Endothelial cell of umbilical vein (primary cell): Measurements from ENCODE around the gene GAL3ST2. TPM values are rescaled to one million over a fixed set of nuclear protein-coding genes. Genes with fewer than 3 reads are reported as not detected.

Experiments used
- BruUV-seq: library from RNA; stranded (reverse); fragments of 400-500 nt; replicated peaks from 2 replicates; lab custom pipeline; 2021; lab: Mats Ljungman, UMichigan
- CTCF ChIA-PET: fragments of 300-600, 350-600 bp; sonication (Branson Sonifier 250); formaldehyde crosslinking; loops from one replicate; lab custom pipeline; 2021; ENCODE audit warnings: antibody characterized with exemption, inconsistent platforms; lab: Charles Lee
- POLR2A ChIA-PET: fragments of 300-600, 350-600 bp; sonication (Branson Sonifier 250); formaldehyde crosslinking; loops from one replicate; lab custom pipeline; 2021; ENCODE audit warnings: antibody characterized with exemption, inconsistent platforms; lab: Charles Lee
- DNase-seq: peaks from one replicate; pipeline ENCODE4 v3.0.0-alpha.2; 2011; ENCODE audit warnings: low read depth, low spot score
- FAIRE-seq: peaks from 2 replicates; lab custom pipeline; 2011; peaks lifted over from hg19 to GRCh38; lab: Jason Lieb, UNC
- H2AFZ ChIP-seq: 2 replicates; pipeline ENCODE4 v1.6.0; 2012; ENCODE audit warnings: low read depth, low read length, control low read depth, inconsistent platforms
- H3K27ac ChIP-seq: 2 replicates; pipeline ENCODE4 v1.5.1; 2011; ENCODE audit warnings: low read depth, mild to moderate bottlenecking, control low read depth, low read length, moderate library complexity; ENCODE audit not compliant: insufficient read depth
- H3K27me3 ChIP-seq, 2 experiments: 2 replicates each; pipeline versions ENCODE4 v1.6.0 to v1.6.1; 2011; ENCODE audit warnings: low read length in 2 of 2, mixed read lengths in 1 of 2; ENCODE audit not compliant: control insufficient read depth in 2 of 2, insufficient read depth in 2 of 2
- H3K36me3 ChIP-seq, 2 experiments: 2 replicates in 1 of 2; 3 replicates in 1 of 2; pipeline ENCODE4 v1.5.1; 2011; ENCODE audit warnings: low read length in 2 of 2, mild to moderate bottlenecking in 1 of 2, moderate library complexity in 1 of 2; ENCODE audit not compliant: control insufficient read depth in 2 of 2, insufficient read depth in 2 of 2; ENCODE audit errors: extremely low read depth in 1 of 2
- H3K4me1 ChIP-seq: 3 replicates; pipeline ENCODE4 v1.5.1; 2011; ENCODE audit warnings: mild to moderate bottlenecking, low read length; ENCODE audit not compliant: control insufficient read depth, insufficient read depth; ENCODE audit errors: extremely low read depth
- H3K4me2 ChIP-seq: 2 replicates; pipeline ENCODE4 v1.6.1; 2011; ENCODE audit warnings: low read length, control low read depth, mixed read lengths; ENCODE audit not compliant: insufficient read depth
- H3K4me3 ChIP-seq, 3 experiments: fragments of 200-600 bp in 1 of 3; sonication (generic), shearing (Covaris generic) in 1 of 3; replicated peaks in 1 of 3; 2 replicates each; pipeline ENCODE4 v1.5.1; 2011 to 2016; ENCODE audit warnings: control low read depth in 3 of 3, low read length in 3 of 3, mild to moderate bottlenecking in 2 of 3, inconsistent platforms in 1 of 3, low read depth in 1 of 3, moderate library complexity in 1 of 3; ENCODE audit not compliant: insufficient read depth in 1 of 3
- H3K79me2 ChIP-seq: 2 replicates; pipeline ENCODE4 v1.6.0; 2012; ENCODE audit warnings: low read length, inconsistent platforms; ENCODE audit not compliant: control insufficient read depth, insufficient read depth
- H3K9ac ChIP-seq: replicated peaks from 2 replicates; pipeline ENCODE3; 2011; ENCODE audit warnings: low read length, control low read depth; ENCODE audit not compliant: insufficient read depth; ENCODE audit errors: extremely low read depth
- H3K9me1 ChIP-seq: replicated peaks from 3 replicates; pipeline ENCODE4 v1.6.0; 2011; ENCODE audit warnings: mild to moderate bottlenecking, low read length; ENCODE audit not compliant: control insufficient read depth, insufficient read depth; ENCODE audit errors: extremely low read depth
- H3K9me3 ChIP-seq: replicated peaks from 2 replicates; pipeline ENCODE4 v1.5.1; 2012; ENCODE audit warnings: low read length, inconsistent platforms; ENCODE audit not compliant: control insufficient read depth, insufficient read depth
- H4K20me1 ChIP-seq: replicated peaks from 2 replicates; pipeline ENCODE3; 2011; ENCODE audit warnings: mild to moderate bottlenecking, low read length; ENCODE audit not compliant: control insufficient read depth, insufficient read depth; ENCODE audit errors: extremely low read depth
- EZH2 ChIP-seq: IDR thresholded peaks from 2 replicates; pipeline ENCODE4 v1.6.1; 2012; ENCODE audit warnings: borderline replicate concordance, low read depth, mild to moderate bottlenecking, moderate library complexity, low read length, inconsistent platforms; ENCODE audit not compliant: severe bottlenecking
- GATA2 ChIP-seq: IDR thresholded peaks from 2 replicates; pipeline ENCODE4 v1.7.0; 2011; ENCODE audit warnings: low read depth, mild to moderate bottlenecking, moderate library complexity, mixed read lengths, low read length; ENCODE audit not compliant: insufficient read length, insufficient read depth
- POLR2A ChIP-seq: IDR thresholded peaks from 2 replicates; pipeline ENCODE4 v1.6.1; 2012; ENCODE audit warnings: low read depth, mild to moderate bottlenecking, control low read depth, low read length
- POLR2AphosphoS5 ChIP-seq: IDR thresholded peaks from 2 replicates; pipeline ENCODE4 v1.6.1; 2012; ENCODE audit warnings: low read depth, mild to moderate bottlenecking, control low read depth, low read length, moderate library complexity; ENCODE audit not compliant: insufficient read depth
- dilution Hi-C: fragments of 300-500 bp; cut with MboI; formaldehyde crosslinking; loops from one replicate; pipeline ENCODE4 v1.15.0; 2019; ENCODE audit warnings: low sequenced_read_pairs; ENCODE audit not compliant: extremely low pct_ligation_motif_present
- intact Hi-C: fragments of 100-400 bp; cut with micrococcal nuclease; formaldehyde crosslinking; loops from one replicate; pipeline ENCODE4 v1.10.0; 2022
- polyA plus RNA-seq, 4 experiments: library from polyadenylated mRNA; depleted of rRNA in 3 of 4; stranded (reverse) in 3 of 4; unstranded in 1 of 4; fragments of >200 nt; gene quantifications; 2 replicates each; pipeline versions ENCODE4 v1.2.1 to v1.2.3, GENCODE V29; 2011 to 2012; ENCODE audit warnings: missing spikeins in 1 of 4
- total RNA-seq: library from RNA; stranded (reverse); gene quantifications from 2 replicates; pipeline ENCODE4 v1.2.3, GENCODE V29; 2021
- TF ChIP-seq, protein P1 (sequence below), 2 donors: IDR thresholded peaks; 1 replicate in 1 of 2; 2 replicates in 1 of 2; pipeline ENCODE4 v1.5.1; 2011; ENCODE audit warnings: low read length in 2 of 2, mild to moderate bottlenecking in 2 of 2, moderate library complexity in 2 of 2, control low read depth in 1 of 2, inconsistent platforms in 1 of 2, low read depth in 1 of 2; ENCODE audit not compliant: insufficient read depth in 1 of 2; ENCODE audit errors: extremely low read depth in 1 of 2

Gene GAL3ST2
- total and polyA plus RNA-seq, 2 donors (not counting 3 experiments of a cell fraction or from before 2014, with no cell fraction given), result not detected

DNA sequence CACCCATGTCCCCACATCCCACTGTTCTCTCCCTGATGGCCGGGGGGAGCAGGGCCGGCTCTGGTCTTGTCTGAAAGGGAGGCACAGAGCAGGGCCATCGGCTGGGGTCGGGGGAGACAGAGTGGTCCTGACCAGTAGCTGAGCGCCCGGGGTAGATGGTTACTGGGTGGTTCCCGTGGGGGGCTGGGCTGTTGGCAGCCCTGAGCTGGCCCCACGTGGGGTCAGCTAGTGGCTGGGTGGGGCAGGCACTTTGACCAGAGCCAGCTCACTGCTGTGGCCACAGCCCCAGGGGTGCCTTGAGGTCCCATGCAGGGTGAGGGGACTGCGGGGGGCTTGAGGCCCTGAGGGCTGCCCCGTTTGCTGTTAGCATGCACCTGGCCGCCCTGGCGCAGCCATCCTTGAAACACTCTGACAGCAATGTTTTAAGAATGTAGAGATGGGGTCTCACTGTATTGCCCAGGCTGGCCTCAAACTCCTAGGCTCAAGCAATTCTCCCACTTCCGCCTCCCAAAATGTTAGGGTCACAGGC is 20.1 kb downstream of the GAL3ST2 start:
- no peaks in the 10 kb centered on the region for H3K79me2 ChIP-seq
- H3K9ac ChIP-seq, result no peak overlapping the region
- CTCF ChIA-PET, result interaction anchor here (1.3 kb wide), 1 partner anchor 8 kb away, joined by 4 read pairs; no protein-coding TSS in a partner anchor
- DNase-seq, result no peak
- no peaks in the 10 kb centered on the region for H3K9me1 ChIP-seq
- dilution Hi-C loops (no loop called here), intact Hi-C loops (no loop called here)
- no peaks in the 10 kb centered on the region for H4K20me1 ChIP-seq
- TF ChIP-seq POLR2A (no peak), EZH2 (no peak), POLR2AphosphoS5 (no peak), GATA2 (no peak)
- TF ChIP-seq, protein P1, sequence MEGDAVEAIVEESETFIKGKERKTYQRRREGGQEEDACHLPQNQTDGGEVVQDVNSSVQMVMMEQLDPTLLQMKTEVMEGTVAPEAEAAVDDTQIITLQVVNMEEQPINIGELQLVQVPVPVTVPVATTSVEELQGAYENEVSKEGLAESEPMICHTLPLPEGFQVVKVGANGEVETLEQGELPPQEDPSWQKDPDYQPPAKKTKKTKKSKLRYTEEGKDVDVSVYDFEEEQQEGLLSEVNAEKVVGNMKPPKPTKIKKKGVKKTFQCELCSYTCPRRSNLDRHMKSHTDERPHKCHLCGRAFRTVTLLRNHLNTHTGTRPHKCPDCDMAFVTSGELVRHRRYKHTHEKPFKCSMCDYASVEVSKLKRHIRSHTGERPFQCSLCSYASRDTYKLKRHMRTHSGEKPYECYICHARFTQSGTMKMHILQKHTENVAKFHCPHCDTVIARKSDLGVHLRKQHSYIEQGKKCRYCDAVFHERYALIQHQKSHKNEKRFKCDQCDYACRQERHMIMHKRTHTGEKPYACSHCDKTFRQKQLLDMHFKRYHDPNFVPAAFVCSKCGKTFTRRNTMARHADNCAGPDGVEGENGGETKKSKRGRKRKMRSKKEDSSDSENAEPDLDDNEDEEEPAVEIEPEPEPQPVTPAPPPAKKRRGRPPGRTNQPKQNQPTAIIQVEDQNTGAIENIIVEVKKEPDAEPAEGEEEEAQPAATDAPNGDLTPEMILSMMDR (IDR thresholded peaks at IDR 0.05; ENCODE audit: extremely low read depth in 1 of 2, insufficient read depth in 1 of 2, low read depth in 1 of 2, low read length in 2 of 2), result no peak
- POLR2A ChIA-PET, result no interaction called here
- BruUV-seq, result no TSS peak
- no peak overlapping the region for H3K4me2 ChIP-seq
- H3K27ac ChIP-seq, result no peak overlapping the region
- no peak overlapping the region for H3K4me3 ChIP-seq
- no peaks in the 10 kb centered on the region for H3K27me3 ChIP-seq
- FAIRE-seq, result no peak
- no peak overlapping the region for H2AFZ ChIP-seq
- no peaks in the 10 kb centered on the region for H3K9me3 ChIP-seq
- no peaks in the 10 kb centered on the region for H3K36me3 ChIP-seq
- H3K4me1 ChIP-seq, result no peaks in the 10 kb centered on the region
